Ovary (tissue), 9 donors: ENCODE results near the gene USP49. TPM values are rescaled to one million over a fixed set of nuclear protein-coding genes. Genes with fewer than 3 reads are reported as not detected.

Source experiments
- DNase-seq, 5 donors: peaks; one replicate each; pipeline ENCODE4 v3.0.0-alpha.2; 2019 to 2020
- H3K27ac ChIP-seq, 2 donors: fragments of 200-600 bp; one replicate each; pipeline versions ENCODE4 v1.5.1 to v1.8.0; 2019 to 2022
- H3K27me3 ChIP-seq: fragments of 200-600 bp; one replicate; pipeline ENCODE4 v1.8.0; 2022
- H3K36me3 ChIP-seq: fragments of 200-600 bp; sonication (generic); one replicate; pipeline ENCODE4 v1.5.1; 2019
- H3K4me1 ChIP-seq: one replicate; pipeline ENCODE4 v1.8.1; 2013; ENCODE audit warnings: mild to moderate bottlenecking, moderate library complexity; ENCODE audit not compliant: insufficient read depth
- H3K4me3 ChIP-seq: fragments of 200-600 bp; sonication (generic); one replicate; pipeline ENCODE4 v1.5.1; 2017
- H3K9me3 ChIP-seq, 2 donors: fragments of 200-600 bp in 1 of 2; sonication (generic) in 1 of 2; one replicate each; pipeline versions ENCODE4 v1.5.1 to v1.8.1; 2013 to 2019; ENCODE audit warnings: mild to moderate bottlenecking in 1 of 2, moderate library complexity in 1 of 2
- CTCF ChIP-seq, 3 donors: fragments of 450-650 bp in 2 of 3; fragments of 200-600 bp in 1 of 3; IDR thresholded peaks; one replicate each; pipeline versions ENCODE4 v1.5.1 to v1.8.0; 2016 to 2022; ENCODE audit warnings: antibody characterized with exemption in 3 of 3, mild to moderate bottlenecking in 1 of 3
- EP300 ChIP-seq: sonication (generic); formaldehyde crosslinking; IDR thresholded peaks from one replicate; pipeline ENCODE4 v1.6.1; 2017; ENCODE audit warnings: antibody characterized with exemption
- POLR2A ChIP-seq: fragments of 450-650 bp; IDR thresholded peaks from one replicate; pipeline ENCODE4 v1.6.1; 2017; ENCODE audit warnings: antibody characterized with exemption, mild to moderate bottlenecking, moderate library complexity
- WGBS, 3 donors: extraction: QIAGEN DNeasy Blood & Tissue Kit in 1 of 3; methylation state at CpG; one replicate each; pipeline versions ENCODE4 v1.1.5 to v1.1.7; 2013 to 2017; 5-methylcytosine and 5-hydroxymethylcytosine counted together
- intact Hi-C, 4 donors: fragments of 100-400 bp; cut with DNase I; formaldehyde crosslinking; loops; one replicate each; pipeline versions ENCODE4 v1.11.0 to v1.15.1; 2022 to 2023
- polyA plus RNA-seq, 2 donors: library from polyadenylated mRNA; stranded (reverse); fragments of 200-250 nt in 1 of 2; fragments of 350-450 nt in 1 of 2; fragmentation: Illumina TruSeq in 1 of 2; extraction: RNeasy Lipid Tissue Mini Kit (QIAGEN cat#74804) in 1 of 2; gene quantifications; one replicate each; pipeline ENCODE4 v1.2.3, GENCODE V29; 2013 to 2014
- total RNA-seq, 7 donors: library from RNA; depleted of rRNA in 2 of 7; stranded (reverse); fragments of >200 nt in 2 of 7; fragmentation: NEBNext Ultra II Directional in 3 of 7; extraction: Animal tissue kit (Norgen Biotek cat#: 25700) in 3 of 7; gene quantifications; one replicate each; pipeline versions ENCODE4 v1.1.0 to v1.2.4, GENCODE V29; 2016 to 2023
- donor health status: DM: no; HTN: no; CAD: no; lungs with moderate emphysema.
- donor health status: DM: no; HTN: no; CAD: no.
- donor health status: Bipolar disorder and iron deficiency.
- donor health status: DM: yes; HTN: yes; CAD: no.
- donor health status: DM: no; HTN: no; CAD: no.
- donor health status: DM: yes; HTN: yes; CAD: no.

Gene USP49
- total and polyA plus RNA-seq, 9 donors, result 2.0 to 5.1 (median 3.1) TPM

GRCh38 chr6:41811095-41811494 is 84.1 kb downstream of the USP49 start:
- no peaks in the 10 kb centered on the region for H3K36me3 ChIP-seq
- no peak overlapping the region for H3K27ac ChIP-seq
- intact Hi-C loops, result no loop called here
- no peaks in the 10 kb centered on the region for H3K4me1 ChIP-seq
- TF ChIP-seq POLR2A (no peak), EP300 (no peak), CTCF (IDR thresholded peaks at IDR 0.05) (no peak)
- H3K27me3 ChIP-seq, result no peaks in the 10 kb centered on the region
- WGBS, 3 donors, result 94 to 99% (median 97%) methylated on average over 3 of the region's 3 CpGs
- H3K9me3 ChIP-seq, result no peaks in the 10 kb centered on the region
- DNase-seq, result no peak
- H3K4me3 ChIP-seq, result no peak overlapping the region

- no peak for TF ChIP-seq POLR2A
- TF ChIP-seq CTCF (IDR thresholded peaks at IDR 0.05), result no peak
- no peak for TF ChIP-seq EP300
- Histone ChIP-seq H3K9me3 (no peaks in the 10 kb centered on the region), H3K4me1 (no peaks in the 10 kb centered on the region), H3K27me3 (no peaks in the 10 kb centered on the region), H3K27ac (no peak overlapping the region), H3K36me3 (no peaks in the 10 kb centered on the region), H3K4me3 (no peak overlapping the region)
- WGBS, 3 donors, result 83 to 88% (median 87%) methylated on average over 74 of the region's 74 CpGs
- DNase-seq, result no peak
- intact Hi-C loops, result no loop called here
Observed at GRCh38 chr6:41805830-41806774, 89.1 kb downstream of the USP49 start.

- intact Hi-C loops, result no loop called here
- H3K4me1 ChIP-seq, result no peaks in the 10 kb centered on the region
- H3K9me3 ChIP-seq, result no peaks in the 10 kb centered on the region
- TF ChIP-seq EP300 (no peak), CTCF (IDR thresholded peaks at IDR 0.05) (no peak), POLR2A (no peak)
- H3K27me3 ChIP-seq, result no peaks in the 10 kb centered on the region
- WGBS, 3 donors, result 77 to 78% (median 77%) methylated on average over 2 of the region's 2 CpGs
- H3K36me3 ChIP-seq, result no peaks in the 10 kb centered on the region
- H3K27ac ChIP-seq, result no peak overlapping the region
- H3K4me3 ChIP-seq, result no peak overlapping the region
- no peak for DNase-seq
Observed at GRCh38 chr6:41801380-41801779, 93.8 kb downstream of the USP49 start.

GRCh38 chr6:41799559-41799911 is 95.6 kb downstream of the USP49 start:
- no peak for DNase-seq
- TF ChIP-seq CTCF (IDR thresholded peaks at IDR 0.05) (no peak), POLR2A (no peak), EP300 (no peak)
- H3K4me3 ChIP-seq, result no peak overlapping the region
- no peak overlapping the region for H3K27ac ChIP-seq
- no peaks in the 10 kb centered on the region for H3K36me3 ChIP-seq
- intact Hi-C loops, result no loop called here
- H3K9me3 ChIP-seq, result no peaks in the 10 kb centered on the region
- WGBS, 3 donors, result 87 to 95% (median 88%) methylated on average over 2 of the region's 2 CpGs
- H3K4me1 ChIP-seq, result no peaks in the 10 kb centered on the region
- no peaks in the 10 kb centered on the region for H3K27me3 ChIP-seq
